GM18499 (cell line): ENCODE measurements around the gene OCA2.

Source experiments
- ATAC-seq: cut with Tn5 transposase; IDR thresholded peaks from one replicate; pipeline ENCODE4 v1.9.1; 2021; ENCODE audit warnings: moderate number of reproducible peaks; ENCODE audit not compliant: insufficient read depth, unreplicated experiment

Gene OCA2

GRCh38 chr15:28006116-28006905 is 92.8 kb downstream of the OCA2 start:
- ATAC-seq = no peak

GRCh38 chr15:28005004-28005527 is 94.0 kb downstream of the OCA2 start:
- no peak for ATAC-seq

GRCh38 chr15:28004143-28005003 is 94.7 kb downstream of the OCA2 start:
- no peak for ATAC-seq

GRCh38 chr15:28003302-28004037 is 95.6 kb downstream of the OCA2 start:
- ATAC-seq = no peak

- ATAC-seq = no peak
These were observed 96.2 kb downstream of the OCA2 start for GRCh38 chr15:28002867-28003266.

- no peak for ATAC-seq
These were observed 96.8 kb downstream of the OCA2 start for GRCh38 chr15:28002136-28002861.

- ATAC-seq = no peak
These were observed 97.5 kb downstream of the OCA2 start for GRCh38 chr15:28001641-28002040.

DNA sequence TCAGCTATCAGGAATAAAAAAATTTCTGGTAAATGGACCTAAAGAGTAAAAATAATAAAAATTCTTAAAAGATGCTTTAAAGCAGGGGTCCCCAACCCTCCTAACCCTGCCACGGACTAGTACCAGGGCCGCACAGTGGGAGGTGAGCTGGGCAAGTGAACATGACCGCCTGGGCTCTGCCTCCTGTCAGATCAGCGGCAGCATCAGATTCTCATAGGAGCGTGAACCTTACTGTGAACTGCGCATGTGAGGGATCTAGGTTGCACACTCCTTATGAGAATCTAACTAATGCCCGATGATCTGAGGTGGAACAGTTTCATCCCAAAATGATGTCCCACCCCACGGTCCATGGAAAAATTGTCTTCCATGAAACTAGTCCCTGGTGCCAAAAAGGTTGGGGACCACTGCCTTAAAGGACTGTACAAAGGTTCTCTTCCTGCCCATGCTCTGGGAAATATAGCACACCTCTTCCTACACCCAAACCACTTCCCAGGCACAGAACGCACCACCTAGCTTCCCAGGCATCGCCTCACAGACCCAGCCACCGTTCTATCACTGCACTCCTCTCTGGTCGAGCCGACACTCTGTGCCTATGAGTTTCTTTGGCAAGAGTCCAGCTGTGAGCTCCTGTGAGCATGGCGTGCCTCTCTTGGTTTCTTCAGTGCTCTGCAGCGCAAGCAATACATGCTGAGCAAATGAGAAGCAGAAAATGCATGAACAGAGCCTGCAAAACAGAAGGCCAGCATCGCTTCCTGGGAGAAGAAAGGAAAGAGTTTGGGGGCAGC is 104.9 kb downstream of the OCA2 start:
- ATAC-seq = no peak

GRCh38 chr15:27993544-27993943 is 105.6 kb downstream of the OCA2 start:
- ATAC-seq = no peak

- no peak for ATAC-seq
These were observed 108.3 kb downstream of the OCA2 start for GRCh38 chr15:27990521-27991515.

DNA sequence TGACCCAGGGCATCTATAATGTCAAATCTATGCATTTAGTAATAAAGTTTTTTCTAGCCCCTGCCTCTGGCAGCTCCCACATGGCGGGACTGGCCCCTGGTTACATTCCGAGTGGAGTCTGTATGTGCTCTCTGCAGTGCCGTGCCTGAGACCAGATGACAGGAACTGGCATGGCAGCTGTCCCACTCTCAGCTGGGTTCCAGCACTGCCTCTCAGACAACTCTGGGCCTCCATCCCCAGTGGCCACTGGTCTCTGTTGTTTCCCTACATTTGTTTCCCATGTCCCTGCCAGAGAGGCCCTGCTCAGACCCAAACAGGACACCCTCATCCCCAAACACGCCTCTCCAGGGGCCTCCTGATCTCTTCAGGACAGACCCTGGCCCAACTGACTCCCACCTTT is 109.3 kb downstream of the OCA2 start:
- ATAC-seq = no peak

DNA sequence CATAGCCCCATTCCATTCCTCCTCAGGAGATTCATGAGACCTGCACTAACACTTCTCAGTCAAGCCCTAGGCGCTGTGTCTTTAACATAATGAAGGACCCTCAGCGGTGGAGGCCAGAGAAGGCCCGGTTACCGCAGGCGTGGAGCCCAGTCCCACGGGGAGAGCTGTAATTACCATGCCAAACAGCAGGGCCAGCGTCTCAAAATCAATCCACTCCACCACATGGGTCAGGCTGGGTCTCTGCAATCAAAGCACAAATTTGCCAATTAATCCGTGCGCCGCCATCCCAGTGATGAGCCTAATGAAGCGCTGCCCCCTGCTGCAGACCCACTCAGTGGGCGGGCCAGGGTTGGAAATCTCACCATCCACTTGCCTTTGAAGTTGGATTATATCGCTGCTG is 109.7 kb downstream of the OCA2 start:
- no peak for ATAC-seq

DNA sequence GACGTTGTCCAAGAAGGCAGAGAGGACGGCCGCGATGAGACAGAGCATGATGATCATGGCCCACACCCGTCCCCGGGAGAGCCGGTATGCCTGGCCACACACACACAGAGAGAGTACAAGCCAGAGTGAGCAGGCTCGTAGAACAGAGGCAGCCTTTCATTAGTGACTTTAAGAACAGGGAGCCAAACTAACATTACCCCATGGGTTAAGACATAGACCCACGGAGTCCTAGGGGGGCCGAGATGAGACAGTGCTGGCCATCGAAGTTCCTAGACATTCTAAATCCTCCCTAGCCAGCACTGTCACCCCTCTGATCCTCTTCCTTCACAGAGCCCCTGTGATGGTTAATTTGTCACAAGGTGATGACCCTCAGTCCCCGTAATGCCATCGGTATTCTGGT is 114.0 kb downstream of the OCA2 start:
- no peak for ATAC-seq

- no peak for ATAC-seq
These were observed 115.6 kb downstream of the OCA2 start for GRCh38 chr15:27983496-27983895.

DNA sequence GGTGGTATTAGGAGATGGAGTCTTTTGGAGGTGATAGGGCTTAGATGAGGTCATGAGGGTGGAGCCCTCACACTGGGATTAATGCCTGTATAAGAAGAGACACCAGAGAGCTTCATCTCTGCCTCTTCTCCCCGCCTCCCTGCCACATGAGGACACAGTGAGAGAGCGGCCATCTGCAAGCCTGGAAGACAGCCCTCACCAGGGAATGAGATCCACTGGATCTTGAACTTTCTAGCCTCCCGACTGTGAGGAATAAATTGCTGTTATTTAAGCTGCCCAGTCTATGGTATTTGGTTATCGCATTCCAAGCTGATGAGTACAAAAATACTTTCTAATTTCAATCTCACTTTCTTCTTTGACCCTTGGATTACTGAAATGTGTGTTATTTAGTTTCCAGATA is 121.4 kb downstream of the OCA2 start:
- ATAC-seq = no peak

GRCh38 chr15:27973886-27974285 is 125.2 kb downstream of the OCA2 start:
- ATAC-seq = no peak

DNA sequence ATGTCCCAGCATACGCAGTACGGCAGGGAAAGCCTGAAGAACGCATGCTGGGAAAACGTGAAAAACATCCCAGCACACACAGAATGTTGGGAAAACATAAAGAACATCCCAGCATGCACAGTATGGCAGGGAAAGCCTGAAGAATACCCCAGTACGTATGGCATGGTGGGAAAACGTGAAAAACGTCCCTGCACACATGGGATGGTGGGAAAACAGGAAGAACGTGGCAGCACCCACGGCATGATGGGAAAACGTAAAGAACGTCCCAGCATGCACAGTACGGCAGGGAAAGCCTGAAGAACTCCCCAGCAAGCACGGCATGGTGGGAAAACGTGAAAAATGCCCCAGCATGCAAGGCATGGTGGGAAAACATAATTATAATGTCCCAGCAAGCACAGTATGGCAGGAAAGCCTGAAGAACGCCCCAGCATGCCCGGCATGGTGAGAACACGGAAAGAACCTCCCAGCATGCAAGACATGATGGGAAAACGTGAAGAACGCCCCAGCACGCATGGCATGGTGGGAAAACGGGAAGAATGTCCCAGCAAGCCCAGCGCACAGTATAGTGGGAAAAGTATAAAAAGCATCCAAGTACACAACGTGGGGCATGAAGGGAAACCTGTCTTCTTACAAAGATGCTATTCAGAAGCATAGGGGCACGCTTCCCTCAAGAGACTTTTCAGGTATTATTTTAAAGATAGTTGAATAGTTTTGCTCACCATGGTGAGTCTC is 128.3 kb downstream of the OCA2 start:
- ATAC-seq = no peak
